Measurements from ENCODE around the gene NEURL1.

NEURL1 gene

GRCh38 chr10:103614306-103615158 lies 121.0 kb downstream of the NEURL1 start:
- Histone ChIP-seq H3K27me3 (ENCODE audit: control insufficient read depth, insufficient read depth, low read length) (no peaks in the 10 kb centered on the region), H3K9me3 (ENCODE audit: control insufficient read depth, insufficient read depth, low read length) (no peaks in the 10 kb centered on the region), H3K4me3 (ENCODE audit: low read depth, low read length) (no peak overlapping the region), H3K9ac (ENCODE audit: low read depth, low read length) (no peak overlapping the region), H3K4me1 (ENCODE audit: control insufficient read depth, insufficient read depth, low read length) (no peaks in the 10 kb centered on the region), H3K36me3 (ENCODE audit: control insufficient read depth, insufficient read depth, low read length) (peaks cover 7% of the 10 kb centered on the region)

DNA sequence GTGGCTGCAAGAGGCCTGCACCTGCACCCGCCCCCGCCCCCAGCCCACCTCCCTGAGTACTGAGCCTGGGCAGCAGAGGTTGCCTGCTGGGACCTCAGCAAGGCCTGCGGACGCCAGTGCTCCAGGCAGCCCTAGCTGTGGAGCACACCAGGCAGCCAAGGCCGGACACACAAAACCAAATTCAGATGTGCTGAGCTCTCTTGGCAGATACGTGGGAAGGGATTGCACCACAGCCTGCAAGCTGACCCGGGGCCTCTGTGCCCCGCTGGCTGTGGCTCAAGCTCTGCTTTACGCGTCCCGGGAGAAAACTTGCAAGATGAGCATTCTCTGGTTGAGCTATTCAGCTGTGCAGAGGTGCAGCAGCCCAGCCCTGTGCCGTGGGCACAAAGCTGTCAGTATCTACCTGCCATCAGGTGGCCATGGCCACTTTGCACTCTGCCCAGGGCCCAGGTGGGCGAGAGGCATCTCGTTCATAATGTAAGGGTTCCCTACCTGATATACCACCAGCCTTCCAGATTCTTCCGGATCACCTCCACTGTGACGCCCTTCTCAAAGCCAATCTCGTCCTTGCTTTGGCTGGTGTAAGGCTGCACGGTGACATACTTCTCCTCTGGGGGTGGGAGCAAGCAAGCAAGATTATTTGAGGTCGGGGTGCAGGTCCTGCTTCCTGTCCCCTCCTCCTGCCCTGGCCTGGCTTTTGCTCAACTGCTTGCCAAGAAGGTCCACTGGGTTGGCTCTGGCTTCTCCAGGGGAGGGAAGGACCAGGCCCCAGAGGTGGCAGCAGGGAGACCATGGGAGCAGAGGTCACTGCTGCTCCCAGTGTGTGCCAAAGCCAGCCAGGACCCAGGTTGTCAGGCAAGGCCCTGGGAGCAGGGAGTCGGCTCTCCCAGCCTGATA lies 123.4 kb downstream of the NEURL1 start:
- no peaks in the 10 kb centered on the region for H3K4me1 ChIP-seq (ENCODE audit: control insufficient read depth, insufficient read depth, low read length)
- peaks cover 7% of the 10 kb centered on the region for H3K36me3 ChIP-seq (ENCODE audit: control insufficient read depth, insufficient read depth, low read length)
- no peaks in the 10 kb centered on the region for H3K27me3 ChIP-seq (ENCODE audit: control insufficient read depth, insufficient read depth, low read length)
- no peaks in the 10 kb centered on the region for H3K9me3 ChIP-seq (ENCODE audit: control insufficient read depth, insufficient read depth, low read length)
- no peak overlapping the region for H3K9ac ChIP-seq (ENCODE audit: low read depth, low read length)
- no peak overlapping the region for H3K4me3 ChIP-seq (ENCODE audit: low read depth, low read length)

GRCh38 chr10:103617602-103618385 lies 124.3 kb downstream of the NEURL1 start:
- Histone ChIP-seq H3K4me1 (ENCODE audit: control insufficient read depth, insufficient read depth, low read length) (no peaks in the 10 kb centered on the region), H3K9me3 (ENCODE audit: control insufficient read depth, insufficient read depth, low read length) (no peaks in the 10 kb centered on the region), H3K4me3 (ENCODE audit: low read depth, low read length) (no peak overlapping the region), H3K27me3 (ENCODE audit: control insufficient read depth, insufficient read depth, low read length) (no peaks in the 10 kb centered on the region), H3K9ac (ENCODE audit: low read depth, low read length) (no peak overlapping the region), H3K36me3 (ENCODE audit: control insufficient read depth, insufficient read depth, low read length) (peaks cover 9% of the 10 kb centered on the region)

- Histone ChIP-seq H3K4me3 (ENCODE audit: low read depth, low read length) (no peak overlapping the region), H3K9me3 (ENCODE audit: control insufficient read depth, insufficient read depth, low read length) (no peaks in the 10 kb centered on the region), H3K36me3 (ENCODE audit: control insufficient read depth, insufficient read depth, low read length) (peaks cover 9% of the 10 kb centered on the region), H3K9ac (ENCODE audit: low read depth, low read length) (no peak overlapping the region), H3K27me3 (ENCODE audit: control insufficient read depth, insufficient read depth, low read length) (no peaks in the 10 kb centered on the region), H3K4me1 (ENCODE audit: control insufficient read depth, insufficient read depth, low read length) (no peaks in the 10 kb centered on the region)
Measured at GRCh38 chr10:103618575-103619423, 125.3 kb downstream of the NEURL1 start.

DNA sequence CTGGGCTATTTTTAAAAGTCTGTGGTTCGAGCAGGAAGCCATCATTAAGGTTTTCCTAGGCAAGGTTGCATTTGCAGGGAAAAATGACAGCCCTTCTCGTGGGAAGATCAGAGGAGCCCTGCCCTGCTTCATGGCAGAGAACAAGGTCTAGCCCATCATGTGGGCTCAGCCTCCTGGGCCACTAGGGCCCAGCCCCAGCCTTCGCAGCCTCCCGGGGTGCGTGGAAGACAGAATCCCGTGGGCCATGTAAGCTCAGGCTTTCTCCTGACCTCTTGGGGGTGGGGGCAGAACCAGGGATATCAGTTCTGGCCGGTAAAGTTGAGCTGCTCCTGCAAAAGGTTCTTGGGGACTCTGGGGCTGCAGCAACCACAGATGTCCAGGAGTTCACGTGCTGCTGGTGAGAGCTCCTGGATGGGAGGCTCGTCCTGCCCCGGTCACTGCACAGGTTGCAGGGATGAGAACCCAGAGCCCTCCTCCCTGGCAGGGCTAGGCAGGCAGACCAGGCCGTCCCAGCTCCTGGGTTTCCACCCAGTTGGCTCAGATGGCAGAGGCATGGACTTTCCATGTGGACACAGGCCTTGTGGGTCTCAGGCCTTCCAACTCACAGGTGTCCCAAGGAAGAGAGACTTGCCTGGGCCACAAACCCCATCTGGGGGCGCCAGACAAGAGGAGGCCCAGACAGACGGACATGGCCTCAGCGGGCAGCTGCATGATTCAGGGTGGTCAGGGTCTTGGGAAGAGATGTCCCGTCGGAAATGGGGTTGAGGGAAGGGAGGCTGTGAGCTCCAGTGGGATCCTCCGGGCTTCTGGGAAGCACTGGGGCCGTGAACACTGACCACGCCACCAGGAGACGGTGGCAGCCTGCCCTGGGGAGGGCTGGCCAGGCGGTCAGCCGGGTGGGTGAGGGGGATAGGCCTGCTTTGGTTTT lies 126.2 kb downstream of the NEURL1 start:
- Histone ChIP-seq H3K9ac (ENCODE audit: low read depth, low read length) (no peak overlapping the region), H3K9me3 (ENCODE audit: control insufficient read depth, insufficient read depth, low read length) (no peaks in the 10 kb centered on the region), H3K36me3 (ENCODE audit: control insufficient read depth, insufficient read depth, low read length) (peaks cover 9% of the 10 kb centered on the region), H3K27me3 (ENCODE audit: control insufficient read depth, insufficient read depth, low read length) (no peaks in the 10 kb centered on the region), H3K4me3 (ENCODE audit: low read depth, low read length) (no peak overlapping the region), H3K4me1 (ENCODE audit: control insufficient read depth, insufficient read depth, low read length) (no peaks in the 10 kb centered on the region)

GRCh38 chr10:103620352-103620740 lies 126.8 kb downstream of the NEURL1 start:
- H3K4me3 ChIP-seq (ENCODE audit: low read depth, low read length), result no peak overlapping the region
- H3K36me3 ChIP-seq (ENCODE audit: control insufficient read depth, insufficient read depth, low read length), result peaks cover 13% of the 10 kb centered on the region
- no peaks in the 10 kb centered on the region for H3K27me3 ChIP-seq (ENCODE audit: control insufficient read depth, insufficient read depth, low read length)
- H3K9ac ChIP-seq (ENCODE audit: low read depth, low read length), result no peak overlapping the region
- no peaks in the 10 kb centered on the region for H3K4me1 ChIP-seq (ENCODE audit: control insufficient read depth, insufficient read depth, low read length)
- no peaks in the 10 kb centered on the region for H3K9me3 ChIP-seq (ENCODE audit: control insufficient read depth, insufficient read depth, low read length)

DNA sequence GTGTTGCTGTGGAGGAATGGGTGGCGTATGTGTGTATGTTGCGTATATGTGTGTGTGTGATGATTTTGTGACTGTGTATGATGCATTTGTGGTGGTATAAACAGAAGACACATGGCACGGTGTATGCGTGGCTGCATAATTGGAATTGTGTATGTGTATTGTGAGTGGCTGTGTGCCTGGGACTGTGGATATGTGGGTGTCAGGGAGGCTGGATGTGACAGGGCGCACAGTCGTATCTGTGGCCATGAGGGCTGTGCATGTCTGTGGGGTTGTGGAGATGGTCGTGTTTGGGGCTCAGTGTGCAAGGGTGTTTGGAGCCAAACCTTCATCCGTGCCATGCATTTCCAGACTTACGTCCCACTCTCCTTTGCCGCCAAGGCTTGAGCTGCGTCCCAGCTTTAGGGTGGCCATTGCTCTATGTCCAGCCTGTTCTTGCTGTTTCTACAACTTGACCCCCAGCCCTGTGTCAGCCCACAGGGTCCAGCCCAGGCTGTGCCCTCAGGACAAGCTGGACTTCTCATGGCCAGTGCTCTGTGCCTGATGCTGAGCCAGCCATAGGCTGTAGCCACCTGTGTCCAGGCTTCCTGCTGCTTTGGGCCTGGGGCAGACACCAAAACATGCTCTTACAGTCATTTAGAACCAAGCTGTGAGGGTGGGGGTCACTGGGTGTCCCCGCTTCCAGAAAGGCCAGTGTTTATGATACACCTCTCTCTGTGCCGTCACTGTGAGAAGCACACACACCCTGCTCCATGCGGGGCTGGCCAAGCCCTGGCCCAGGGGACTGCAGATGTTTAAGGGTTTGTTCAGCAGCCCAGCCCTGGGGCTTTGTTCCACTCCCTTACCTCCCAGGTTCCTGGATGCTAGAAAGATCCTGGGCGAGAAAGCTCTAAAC lies 127.6 kb downstream of the NEURL1 start:
- H3K36me3 ChIP-seq (ENCODE audit: control insufficient read depth, insufficient read depth, low read length), result peaks cover 13% of the 10 kb centered on the region
- H3K27me3 ChIP-seq (ENCODE audit: control insufficient read depth, insufficient read depth, low read length), result no peaks in the 10 kb centered on the region
- no peaks in the 10 kb centered on the region for H3K9me3 ChIP-seq (ENCODE audit: control insufficient read depth, insufficient read depth, low read length)
- H3K9ac ChIP-seq (ENCODE audit: low read depth, low read length), result no peak overlapping the region
- no peaks in the 10 kb centered on the region for H3K4me1 ChIP-seq (ENCODE audit: control insufficient read depth, insufficient read depth, low read length)
- no peak overlapping the region for H3K4me3 ChIP-seq (ENCODE audit: low read depth, low read length)

DNA sequence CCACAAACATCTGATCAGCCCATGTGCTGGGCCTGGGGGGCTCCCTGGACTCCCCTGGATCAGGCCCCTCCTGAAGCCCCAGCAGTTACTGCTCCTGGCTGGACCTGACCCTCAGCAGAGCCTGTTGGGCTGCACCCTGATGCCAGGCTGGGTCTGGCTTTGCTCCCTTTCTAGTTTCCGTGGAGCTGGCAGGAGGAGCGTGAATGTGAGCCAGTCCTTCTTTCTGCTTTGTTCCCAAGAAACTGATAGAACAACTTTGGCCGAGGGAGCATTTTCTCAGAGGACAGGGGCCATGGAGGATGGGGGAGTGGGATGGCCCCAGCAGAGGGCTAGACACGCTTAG lies 128.2 kb downstream of the NEURL1 start:
- no peak overlapping the region for H3K9ac ChIP-seq (ENCODE audit: low read depth, low read length)
- H3K27me3 ChIP-seq (ENCODE audit: control insufficient read depth, insufficient read depth, low read length), result no peaks in the 10 kb centered on the region
- H3K36me3 ChIP-seq (ENCODE audit: control insufficient read depth, insufficient read depth, low read length), result peaks cover 12% of the 10 kb centered on the region
- no peak overlapping the region for H3K4me3 ChIP-seq (ENCODE audit: low read depth, low read length)
- no peaks in the 10 kb centered on the region for H3K9me3 ChIP-seq (ENCODE audit: control insufficient read depth, insufficient read depth, low read length)
- H3K4me1 ChIP-seq (ENCODE audit: control insufficient read depth, insufficient read depth, low read length), result no peaks in the 10 kb centered on the region

DNA sequence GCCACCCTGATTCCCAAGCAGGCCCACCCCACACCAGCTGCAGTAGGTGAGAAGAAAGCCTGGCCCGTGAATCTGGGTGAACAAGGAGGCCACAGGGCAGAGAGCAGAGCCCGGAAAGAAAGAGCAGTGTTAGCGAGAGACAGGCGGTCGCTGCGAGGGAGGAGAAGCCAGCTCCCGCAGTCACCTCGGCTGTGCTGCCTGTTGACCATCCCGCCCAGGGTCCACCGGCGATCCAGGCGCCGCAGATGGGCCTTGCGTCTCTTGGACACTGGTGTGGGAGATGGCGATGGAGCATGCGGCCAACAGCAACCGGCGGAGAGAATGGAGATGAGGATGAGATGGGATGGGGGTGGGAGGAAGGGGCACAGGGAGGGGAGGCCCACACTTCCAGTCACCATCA lies 128.8 kb downstream of the NEURL1 start:
- no peaks in the 10 kb centered on the region for H3K4me1 ChIP-seq (ENCODE audit: control insufficient read depth, insufficient read depth, low read length)

More for the DNA sequence above, 128.8 kb downstream of the NEURL1 start:
- Histone ChIP-seq H3K27me3 (ENCODE audit: control insufficient read depth, insufficient read depth, low read length) (no peaks in the 10 kb centered on the region), H3K36me3 (ENCODE audit: control insufficient read depth, insufficient read depth, low read length) (peaks cover 11% of the 10 kb centered on the region), H3K9me3 (ENCODE audit: control insufficient read depth, insufficient read depth, low read length) (no peaks in the 10 kb centered on the region), H3K9ac (ENCODE audit: low read depth, low read length) (no peak overlapping the region), H3K4me3 (ENCODE audit: low read depth, low read length) (no peak overlapping the region)
